GM12878 (cell line): Measurements from ENCODE around the gene HDDC3.

Source experiments
- EED ChIP-seq: sonication (generic); IDR thresholded peaks from 2 replicates; pipeline ENCODE4 v1.6.1; 2016; ENCODE audit warnings: antibody characterized with exemption, low read depth
- EZH2 ChIP-seq: IDR thresholded peaks from 2 replicates; pipeline ENCODE4 v1.6.1; 2012; ENCODE audit warnings: low read depth, mild to moderate bottlenecking, control low read depth, inconsistent platforms, low read length, borderline replicate concordance; ENCODE audit not compliant: control insufficient read depth
- GATAD2B ChIP-seq: fragments of 450-650 bp; conservative IDR thresholded peaks from 2 replicates; pipeline ENCODE4 v1.6.1; 2017; ENCODE audit warnings: low read depth, mild to moderate bottlenecking, moderate library complexity
- MTA2 ChIP-seq: fragments of 450-650 bp; IDR thresholded peaks from 2 replicates; pipeline ENCODE4 v1.6.1; 2016; ENCODE audit warnings: low read depth, mild to moderate bottlenecking, moderate library complexity
- NFXL1 ChIP-seq: fragments of 450-650 bp; IDR thresholded peaks from 2 replicates; pipeline ENCODE4 v1.6.1; 2017; ENCODE audit warnings: antibody characterized with exemption, mild to moderate bottlenecking, borderline replicate concordance
- POLR2A ChIP-seq: IDR thresholded peaks from 2 replicates; pipeline ENCODE4 v1.6.1; 2011; ENCODE audit warnings: low read depth, mild to moderate bottlenecking, low read length
- POLR2AphosphoS2 ChIP-seq: IDR thresholded peaks from 2 replicates; pipeline ENCODE4 v1.6.1; 2011; ENCODE audit warnings: low read depth, mild to moderate bottlenecking, low read length, improper control_type of control experiment, moderate library complexity
- POLR2AphosphoS5 ChIP-seq: IDR thresholded peaks from 2 replicates; pipeline ENCODE4 v1.6.1; 2011; ENCODE audit warnings: mild to moderate bottlenecking, low read length, inconsistent platforms
- ZNF24 ChIP-seq: fragments of 450-650 bp; IDR thresholded peaks from 2 replicates; pipeline ENCODE4 v1.6.1; 2017; ENCODE audit warnings: antibody characterized with exemption, mild to moderate bottlenecking
- TF ChIP-seq, protein P1 (sequence below): IDR thresholded peaks from 2 replicates; pipeline ENCODE4 v1.6.1; 2012; ENCODE audit warnings: mild to moderate bottlenecking, low read depth, low read length
- TF ChIP-seq, protein P2 (sequence below): IDR thresholded peaks from 2 replicates; pipeline ENCODE4 v1.6.1; 2011; ENCODE audit warnings: low read depth, low read length, improper control_type of control experiment, borderline replicate concordance
- TF ChIP-seq, protein P3 (sequence below), 3 experiments: IDR thresholded peaks in 2 of 3; conservative IDR thresholded peaks in 1 of 3; 2 replicates each; pipeline ENCODE4 v1.5.1; 2011; ENCODE audit warnings: low read depth in 3 of 3, low read length in 3 of 3, mild to moderate bottlenecking in 3 of 3, control low read depth in 2 of 3, moderate library complexity in 2 of 3, inconsistent platforms in 1 of 3, mixed read lengths in 1 of 3; ENCODE audit not compliant: control insufficient read depth in 2 of 3, insufficient read depth in 1 of 3; ENCODE audit errors: extremely low read depth in 1 of 3
- TF ChIP-seq, protein P4 (sequence below): fragments of 450-650 bp; IDR thresholded peaks from 2 replicates; pipeline ENCODE4 v1.6.1; 2017; ENCODE audit warnings: mild to moderate bottlenecking, low read depth, inconsistent platforms; ENCODE audit not compliant: poor library complexity, severe bottlenecking

DNA sequence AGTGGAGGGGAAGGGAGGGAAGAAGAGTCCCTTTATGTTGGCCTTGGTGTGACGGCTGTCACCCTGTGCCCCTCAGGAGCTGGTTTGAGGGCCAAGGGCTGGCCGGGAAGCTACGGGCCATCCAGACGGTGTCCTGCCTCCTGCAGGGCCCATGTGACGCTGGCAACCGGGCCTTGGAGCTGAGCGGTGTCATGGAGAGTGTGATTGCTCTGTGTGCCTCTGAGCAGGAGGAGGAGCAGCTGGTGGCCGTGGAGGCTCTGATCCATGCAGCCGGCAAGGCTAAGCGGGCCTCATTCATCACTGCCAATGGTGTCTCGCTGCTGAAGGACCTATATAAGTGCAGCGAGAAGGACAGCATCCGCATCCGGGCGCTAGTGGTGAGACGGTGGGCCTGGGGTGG lies 14.2 kb upstream of the HDDC3 start:
- TF ChIP-seq, protein P1, sequence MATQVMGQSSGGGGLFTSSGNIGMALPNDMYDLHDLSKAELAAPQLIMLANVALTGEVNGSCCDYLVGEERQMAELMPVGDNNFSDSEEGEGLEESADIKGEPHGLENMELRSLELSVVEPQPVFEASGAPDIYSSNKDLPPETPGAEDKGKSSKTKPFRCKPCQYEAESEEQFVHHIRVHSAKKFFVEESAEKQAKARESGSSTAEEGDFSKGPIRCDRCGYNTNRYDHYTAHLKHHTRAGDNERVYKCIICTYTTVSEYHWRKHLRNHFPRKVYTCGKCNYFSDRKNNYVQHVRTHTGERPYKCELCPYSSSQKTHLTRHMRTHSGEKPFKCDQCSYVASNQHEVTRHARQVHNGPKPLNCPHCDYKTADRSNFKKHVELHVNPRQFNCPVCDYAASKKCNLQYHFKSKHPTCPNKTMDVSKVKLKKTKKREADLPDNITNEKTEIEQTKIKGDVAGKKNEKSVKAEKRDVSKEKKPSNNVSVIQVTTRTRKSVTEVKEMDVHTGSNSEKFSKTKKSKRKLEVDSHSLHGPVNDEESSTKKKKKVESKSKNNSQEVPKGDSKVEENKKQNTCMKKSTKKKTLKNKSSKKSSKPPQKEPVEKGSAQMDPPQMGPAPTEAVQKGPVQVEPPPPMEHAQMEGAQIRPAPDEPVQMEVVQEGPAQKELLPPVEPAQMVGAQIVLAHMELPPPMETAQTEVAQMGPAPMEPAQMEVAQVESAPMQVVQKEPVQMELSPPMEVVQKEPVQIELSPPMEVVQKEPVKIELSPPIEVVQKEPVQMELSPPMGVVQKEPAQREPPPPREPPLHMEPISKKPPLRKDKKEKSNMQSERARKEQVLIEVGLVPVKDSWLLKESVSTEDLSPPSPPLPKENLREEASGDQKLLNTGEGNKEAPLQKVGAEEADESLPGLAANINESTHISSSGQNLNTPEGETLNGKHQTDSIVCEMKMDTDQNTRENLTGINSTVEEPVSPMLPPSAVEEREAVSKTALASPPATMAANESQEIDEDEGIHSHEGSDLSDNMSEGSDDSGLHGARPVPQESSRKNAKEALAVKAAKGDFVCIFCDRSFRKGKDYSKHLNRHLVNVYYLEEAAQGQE, result no peak
- TF ChIP-seq, protein P2, sequence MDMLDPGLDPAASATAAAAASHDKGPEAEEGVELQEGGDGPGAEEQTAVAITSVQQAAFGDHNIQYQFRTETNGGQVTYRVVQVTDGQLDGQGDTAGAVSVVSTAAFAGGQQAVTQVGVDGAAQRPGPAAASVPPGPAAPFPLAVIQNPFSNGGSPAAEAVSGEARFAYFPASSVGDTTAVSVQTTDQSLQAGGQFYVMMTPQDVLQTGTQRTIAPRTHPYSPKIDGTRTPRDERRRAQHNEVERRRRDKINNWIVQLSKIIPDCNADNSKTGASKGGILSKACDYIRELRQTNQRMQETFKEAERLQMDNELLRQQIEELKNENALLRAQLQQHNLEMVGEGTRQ, result no peak
- TF ChIP-seq EZH2, result no peak
- TF ChIP-seq ZNF24, result no peak
- TF ChIP-seq POLR2AphosphoS2, result no peak
- TF ChIP-seq, protein P3, sequence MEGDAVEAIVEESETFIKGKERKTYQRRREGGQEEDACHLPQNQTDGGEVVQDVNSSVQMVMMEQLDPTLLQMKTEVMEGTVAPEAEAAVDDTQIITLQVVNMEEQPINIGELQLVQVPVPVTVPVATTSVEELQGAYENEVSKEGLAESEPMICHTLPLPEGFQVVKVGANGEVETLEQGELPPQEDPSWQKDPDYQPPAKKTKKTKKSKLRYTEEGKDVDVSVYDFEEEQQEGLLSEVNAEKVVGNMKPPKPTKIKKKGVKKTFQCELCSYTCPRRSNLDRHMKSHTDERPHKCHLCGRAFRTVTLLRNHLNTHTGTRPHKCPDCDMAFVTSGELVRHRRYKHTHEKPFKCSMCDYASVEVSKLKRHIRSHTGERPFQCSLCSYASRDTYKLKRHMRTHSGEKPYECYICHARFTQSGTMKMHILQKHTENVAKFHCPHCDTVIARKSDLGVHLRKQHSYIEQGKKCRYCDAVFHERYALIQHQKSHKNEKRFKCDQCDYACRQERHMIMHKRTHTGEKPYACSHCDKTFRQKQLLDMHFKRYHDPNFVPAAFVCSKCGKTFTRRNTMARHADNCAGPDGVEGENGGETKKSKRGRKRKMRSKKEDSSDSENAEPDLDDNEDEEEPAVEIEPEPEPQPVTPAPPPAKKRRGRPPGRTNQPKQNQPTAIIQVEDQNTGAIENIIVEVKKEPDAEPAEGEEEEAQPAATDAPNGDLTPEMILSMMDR (IDR thresholded peaks at IDR 0.05 in 2 of 3, conservative IDR thresholded peaks at IDR 0.05 in 1 of 3; ENCODE audit: control insufficient read depth in 2 of 3, extremely low read depth in 1 of 3, insufficient read depth in 1 of 3, low read depth in 3 of 3, low read length in 3 of 3), result no peak
- TF ChIP-seq GATAD2B, result no peak
- no peak for TF ChIP-seq EED
- no peak for TF ChIP-seq POLR2AphosphoS5
- TF ChIP-seq POLR2A, result no peak
- TF ChIP-seq, protein P4, sequence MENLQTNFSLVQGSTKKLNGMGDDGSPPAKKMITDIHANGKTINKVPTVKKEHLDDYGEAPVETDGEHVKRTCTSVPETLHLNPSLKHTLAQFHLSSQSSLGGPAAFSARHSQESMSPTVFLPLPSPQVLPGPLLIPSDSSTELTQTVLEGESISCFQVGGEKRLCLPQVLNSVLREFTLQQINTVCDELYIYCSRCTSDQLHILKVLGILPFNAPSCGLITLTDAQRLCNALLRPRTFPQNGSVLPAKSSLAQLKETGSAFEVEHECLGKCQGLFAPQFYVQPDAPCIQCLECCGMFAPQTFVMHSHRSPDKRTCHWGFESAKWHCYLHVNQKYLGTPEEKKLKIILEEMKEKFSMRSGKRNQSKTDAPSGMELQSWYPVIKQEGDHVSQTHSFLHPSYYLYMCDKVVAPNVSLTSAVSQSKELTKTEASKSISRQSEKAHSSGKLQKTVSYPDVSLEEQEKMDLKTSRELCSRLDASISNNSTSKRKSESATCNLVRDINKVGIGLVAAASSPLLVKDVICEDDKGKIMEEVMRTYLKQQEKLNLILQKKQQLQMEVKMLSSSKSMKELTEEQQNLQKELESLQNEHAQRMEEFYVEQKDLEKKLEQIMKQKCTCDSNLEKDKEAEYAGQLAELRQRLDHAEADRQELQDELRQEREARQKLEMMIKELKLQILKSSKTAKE, result no peak
- no peak for TF ChIP-seq MTA2
- TF ChIP-seq NFXL1, result no peak
